B cell (primary cell): ENCODE data around the gene CATSPERE. TPM values are rescaled to one million over a fixed set of nuclear protein-coding genes. Genes with fewer than 3 reads are reported as not detected.
"Not testable (repeated sequence)": the region's sequence is repeated elsewhere in the genome, so short reads cannot be mapped to it uniquely, and the experiment has no call there.

Source experiments
- ATAC-seq: fragments of 200-7000 bp; cut with Tn5 transposase; one replicate; pipeline ENCODE4 v1.10.0; 2021; ENCODE audit warnings: low read depth, mild to moderate bottlenecking, moderate number of reproducible peaks, moderate library complexity
- CTCF ChIA-PET: fragments of 350-600 bp; sonication (Branson Sonifier 250); formaldehyde crosslinking; loops from one replicate; lab custom pipeline; 2021; ENCODE audit warnings: antibody characterized with exemption, inconsistent platforms; lab: Charles Lee
- POLR2A ChIA-PET: fragments of 350-600 bp; sonication (Branson Sonifier 250); formaldehyde crosslinking; loops from one replicate; lab custom pipeline; 2021; ENCODE audit warnings: antibody characterized with exemption; lab: Charles Lee
- DNase-seq: peaks from one replicate; pipeline ENCODE4 v3.0.0; 2013
- H2AFZ ChIP-seq: 2 replicates; pipeline ENCODE4 v1.6.1; 2012; ENCODE audit warnings: mild to moderate bottlenecking, low read depth, low read length; ENCODE audit not compliant: insufficient read depth, poor library complexity, severe bottlenecking
- H3K27ac ChIP-seq, 2 donors: 1 replicate in 1 of 2; 2 replicates in 1 of 2; pipeline ENCODE4 v1.5.1; 2012 to 2013; ENCODE audit warnings: low read length in 2 of 2, mild to moderate bottlenecking in 2 of 2, moderate library complexity in 1 of 2
- H3K27me3 ChIP-seq, 4 experiments: fragments of 200-600 bp in 1 of 4; sonication (generic) in 1 of 4; replicated peaks in 1 of 4; 1 replicate in 2 of 4; 2 replicates in 2 of 4; pipeline versions ENCODE4 v1.6.1 to v1.7.0; 2013 to 2016; ENCODE audit warnings: low read length in 3 of 4, mild to moderate bottlenecking in 2 of 4, mixed read lengths in 1 of 4, moderate library complexity in 1 of 4; ENCODE audit not compliant: insufficient read depth in 4 of 4, control insufficient read depth in 3 of 4; ENCODE audit errors: control extremely low read depth in 1 of 4
- H3K36me3 ChIP-seq, 2 experiments: replicated peaks in 1 of 2; 1 replicate in 1 of 2; 2 replicates in 1 of 2; pipeline versions ENCODE4 v1.6.1 to v1.7.1; 2013; ENCODE audit warnings: low read length in 1 of 2; ENCODE audit not compliant: insufficient read depth in 2 of 2, control insufficient read depth in 1 of 2; ENCODE audit errors: control extremely low read depth in 1 of 2, extremely low read depth in 1 of 2
- H3K4me1 ChIP-seq, 2 donors: fragments of 200-600 bp in 1 of 2; sonication (generic) in 1 of 2; 1 replicate in 1 of 2; 2 replicates in 1 of 2; pipeline versions ENCODE4 v1.5.1 to v1.6.1; 2013 to 2017; ENCODE audit warnings: low read length in 2 of 2; ENCODE audit not compliant: control insufficient read depth in 2 of 2, insufficient read depth in 2 of 2
- H3K4me2 ChIP-seq: replicated peaks from 2 replicates; pipeline ENCODE3; 2012; ENCODE audit warnings: mild to moderate bottlenecking, low read depth, low read length; ENCODE audit not compliant: poor library complexity, severe bottlenecking
- H3K4me3 ChIP-seq, 5 experiments: fragments of 200-600 bp in 1 of 5; sonication (generic) in 1 of 5; 1 replicate in 3 of 5; 2 replicates in 2 of 5; pipeline versions ENCODE4 v1.5.1 to v1.7.0; 2011 to 2016; ENCODE audit warnings: low read length in 4 of 5, mild to moderate bottlenecking in 4 of 5, low read depth in 2 of 5, control low read depth in 1 of 5, moderate library complexity in 1 of 5; ENCODE audit not compliant: insufficient read depth in 1 of 5; ENCODE audit errors: control extremely low read depth in 1 of 5, extremely low read depth in 1 of 5
- H3K79me2 ChIP-seq: fragments of 200-600 bp; sonication (generic); one replicate; pipeline ENCODE4 v1.6.0; 2016; ENCODE audit warnings: low read length; ENCODE audit not compliant: control insufficient read depth, insufficient read depth
- H3K9ac ChIP-seq: fragments of 200-600 bp; sonication (generic); 2 replicates; pipeline ENCODE4 v1.6.1; 2017; ENCODE audit warnings: mild to moderate bottlenecking, low read length, moderate library complexity
- H3K9me3 ChIP-seq, 3 donors: one replicate each; pipeline versions ENCODE4 v1.6.1 to v1.7.1; 2013; ENCODE audit warnings: low read length in 2 of 3; ENCODE audit not compliant: control insufficient read depth in 2 of 3, insufficient read depth in 1 of 3; ENCODE audit errors: control extremely low read depth in 1 of 3
- H4K20me1 ChIP-seq: 2 replicates; pipeline ENCODE4 v1.6.0; 2012; ENCODE audit warnings: mild to moderate bottlenecking, low read length; ENCODE audit not compliant: insufficient read depth, control insufficient read depth, poor library complexity, severe bottlenecking
- H3K27ac Mint-ChIP-seq: one replicate; pipeline ENCODE4 v1.8.0; 2021; ENCODE audit warnings: mixed read lengths
- H3K27me3 Mint-ChIP-seq: one replicate; pipeline ENCODE4 v1.8.0; 2021; ENCODE audit warnings: mixed read lengths
- H3K4me1 Mint-ChIP-seq: one replicate; pipeline ENCODE4 v1.8.0; 2021; ENCODE audit warnings: mixed read lengths
- H3K4me3 Mint-ChIP-seq: one replicate; pipeline ENCODE4 v1.8.0; 2021; ENCODE audit warnings: mixed read lengths
- H3K9me3 Mint-ChIP-seq: one replicate; pipeline ENCODE4 v1.8.0; 2022; ENCODE audit warnings: mixed read lengths; ENCODE audit not compliant: insufficient read depth
- CTCF ChIP-seq: fragments of 200-600 bp; IDR thresholded peaks from one replicate; pipeline ENCODE4 v1.8.0; 2022; ENCODE audit warnings: antibody characterized with exemption, mild to moderate bottlenecking
- EZH2 ChIP-seq: IDR thresholded peaks from 2 replicates; pipeline ENCODE4 v1.6.1; 2012; ENCODE audit warnings: borderline replicate concordance, low read depth, mild to moderate bottlenecking, moderate library complexity, low read length; ENCODE audit not compliant: insufficient read depth, poor library complexity, severe bottlenecking
- WGBS: methylation state at CpG from one replicate; pipeline ENCODE4 v1.1.5; 2013; ENCODE audit warnings: missing lambda C conversion rate; ENCODE audit not compliant: insufficient coverage; 5-methylcytosine and 5-hydroxymethylcytosine counted together
- intact Hi-C: fragments of 100-400 bp; cut with micrococcal nuclease; formaldehyde crosslinking; loops from one replicate; pipeline ENCODE4 v1.10.0; 2022
- polyA plus RNA-seq: library from polyadenylated mRNA; depleted of rRNA; stranded (reverse); fragments of >200 nt; gene quantifications from 2 replicates; pipeline ENCODE4 v1.2.3, GENCODE V29; 2012
- total RNA-seq, 2 donors: library from RNA; stranded (reverse); fragments of 120-200 nt in 1 of 2; gene quantifications; 1 replicate in 1 of 2; 2 replicates in 1 of 2; pipeline versions ENCODE4 v1.2.3 to v1.2.4, GENCODE V29; 2013 to 2022

The CATSPERE gene
- total and polyA plus RNA-seq, 2 donors (not counting 1 experiment from before 2014, with no cell fraction given) = 0.82 to 3.1 TPM

GRCh38 chr1:244557565-244557964, 96.5 kb downstream of the CATSPERE start:
- ChIA-PET POLR2A (no interaction called here), CTCF (no interaction called here)
- no peak overlapping the region for H2AFZ ChIP-seq
- Mint-ChIP-seq H3K27ac (no peak overlapping the region), H3K27me3 (no peaks in the 10 kb centered on the region), H3K4me1 (no peaks in the 10 kb centered on the region), H3K4me3 (no peak overlapping the region), H3K9me3 (peaks cover 9% of the 10 kb centered on the region)
- 86% methylated on average over 1 of the region's 1 CpG for WGBS
- H3K27me3 ChIP-seq = no peaks in the 10 kb centered on the region
- H3K9me3 ChIP-seq = peaks cover 3 to 10% (median 3%) of the 10 kb centered on the region in 3 donors
- intact Hi-C loops = no loop called here
- no peaks in the 10 kb centered on the region for H3K36me3 ChIP-seq
- H3K79me2 ChIP-seq = no peaks in the 10 kb centered on the region
- H3K4me3 ChIP-seq = no peak overlapping the region
- no peak for ATAC-seq
- H4K20me1 ChIP-seq = no peaks in the 10 kb centered on the region
- TF ChIP-seq EZH2 = no peak
- no peak for TF ChIP-seq CTCF
- no peak for DNase-seq
- no peak overlapping the region for H3K27ac ChIP-seq
- no peaks in the 10 kb centered on the region for H3K4me1 ChIP-seq
- H3K9ac ChIP-seq = no peak overlapping the region
- H3K4me2 ChIP-seq = no peak overlapping the region

- Histone ChIP-seq H3K4me1 (no peaks in the 10 kb centered on the region), H4K20me1 (no peaks in the 10 kb centered on the region), H3K27ac (no peak overlapping the region), H3K36me3 (no peaks in the 10 kb centered on the region), H2AFZ (no peak overlapping the region), H3K27me3 (no peaks in the 10 kb centered on the region), H3K79me2 (no peaks in the 10 kb centered on the region), H3K9me3 (peaks cover 3 to 5% (median 3%) of the 10 kb centered on the region in 3 donors), H3K4me3 (no peak overlapping the region), H3K9ac (no peak overlapping the region), H3K4me2 (no peak overlapping the region)
- Mint-ChIP-seq H3K4me1 (no peaks in the 10 kb centered on the region), H3K27ac (no peak overlapping the region), H3K4me3 (no peak overlapping the region), H3K27me3 (no peaks in the 10 kb centered on the region), H3K9me3 (peaks cover 16% of the 10 kb centered on the region)
- POLR2A ChIA-PET = no interaction called here
- CTCF ChIA-PET = no interaction called here
- DNase-seq = no peak
- no CpG with 5 or more reads among the region's 1 CpG for WGBS
- no peak for ATAC-seq
- intact Hi-C loops = no loop called here
- TF ChIP-seq EZH2 (no peak), CTCF (no peak)
Measured at GRCh38 chr1:244559561-244559960, 98.5 kb downstream of the CATSPERE start.

- H3K4me1 ChIP-seq, H3K4me3 Mint-ChIP-seq, CTCF ChIA-PET, POLR2A ChIA-PET, H3K27ac ChIP-seq, H3K36me3 ChIP-seq, H3K4me2 ChIP-seq, H3K9me3 ChIP-seq, H2AFZ ChIP-seq, H3K27ac Mint-ChIP-seq, H3K27me3 ChIP-seq, H3K4me3 ChIP-seq, H4K20me1 ChIP-seq, H3K9ac ChIP-seq, ATAC-seq, H3K79me2 ChIP-seq, H3K27me3 Mint-ChIP-seq, intact Hi-C loops, DNase-seq, H3K4me1 Mint-ChIP-seq: not testable (repeated sequence)
- H3K9me3 Mint-ChIP-seq = peaks cover 12% of the 10 kb centered on the region
- no CpG with 5 or more reads among the region's 1 CpG for WGBS
Measured at GRCh38 chr1:244562877-244563276, 101.8 kb downstream of the CATSPERE start.
